Fibroblast of pulmonary artery (primary cell): ENCODE data around the gene PRR20E.

Experiments used
- DNase-seq: peaks from one replicate; pipeline ENCODE4 v3.0.0-alpha.2; 2010; ENCODE audit warnings: low read depth
- H3K4me3 ChIP-seq: replicated peaks from 2 replicates; pipeline ENCODE4 v1.5.1; 2011; ENCODE audit warnings: low read depth, mild to moderate bottlenecking, control low read depth, low read length, moderate library complexity
- CTCF ChIP-seq: IDR thresholded peaks from 2 replicates; pipeline ENCODE4 v1.5.1; 2011; ENCODE audit warnings: mild to moderate bottlenecking, control low read depth, low read length, inconsistent platforms; ENCODE audit errors: missing control alignments

PRR20E gene

GRCh38 chr13:57191667-57192066, 24.7 kb downstream of the PRR20E start:
- no peak overlapping the region for H3K4me3 ChIP-seq
- TF ChIP-seq CTCF = no peak
- no peak for DNase-seq

DNA sequence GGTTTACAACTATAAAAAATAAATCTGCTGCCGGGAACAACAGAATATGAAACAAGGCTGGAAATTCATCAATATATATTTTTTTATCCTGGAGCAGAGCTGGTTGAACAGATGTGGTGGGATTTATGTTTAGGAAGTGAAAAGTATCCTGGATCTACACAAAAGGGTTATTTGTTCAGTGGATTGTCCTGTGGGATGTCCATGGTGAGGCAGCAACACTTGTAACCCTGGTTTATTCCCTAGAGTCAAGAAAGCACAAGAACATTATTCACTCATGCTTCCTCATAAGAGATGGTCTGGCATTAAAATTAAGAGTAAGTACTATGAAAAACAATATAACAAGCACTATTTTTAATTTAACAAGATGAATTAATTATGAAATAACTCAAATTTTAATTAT, 46.0 kb downstream of the PRR20E start:
- DNase-seq = no peak
- no peak overlapping the region for H3K4me3 ChIP-seq
- no peak for TF ChIP-seq CTCF
